ENCODE data around the gene APOBEC3B.

GRCh38 chr22:38935616-38936015 is 46.5 kb upstream of the APOBEC3B start:
- TF ChIP-seq CTCF (IDR thresholded peaks at IDR 0.05) = no peak
- no peak for TF ChIP-seq POLR2A (IDR thresholded peaks at IDR 0.05)

Measured in breast epithelium (tissue), 3 donors.